Stomach (tissue), 9 donors: Measurements from ENCODE around the gene SCARB1. TPM values are rescaled to one million over a fixed set of nuclear protein-coding genes. Genes with fewer than 3 reads are reported as not detected.
"Not testable (repeated sequence)": the region's sequence is repeated elsewhere in the genome, so short reads cannot be mapped to it uniquely, and the experiment has no call there.

ENCODE experiments used
- DNase-seq, 2 donors: peaks; one replicate each; pipeline versions ENCODE4 v3.0.0 to v3.0.0-alpha.2; 2013 to 2019
- H3K27ac ChIP-seq, 5 donors: fragments of 200-600 bp in 4 of 5; sonication (generic) in 4 of 5; one replicate each; pipeline ENCODE4 v1.5.1; 2013 to 2019; ENCODE audit warnings: mild to moderate bottlenecking in 1 of 5, moderate library complexity in 1 of 5
- H3K27me3 ChIP-seq, 3 donors: fragments of 200-600 bp; sonication (generic); one replicate each; pipeline ENCODE4 v1.5.1; 2017 to 2019; ENCODE audit warnings: mixed run types in 1 of 3
- H3K36me3 ChIP-seq, 4 donors: fragments of 200-600 bp; sonication (generic); 1 replicate in 3 of 4; 2 replicates in 1 of 4; pipeline ENCODE4 v1.5.1; 2016 to 2019
- H3K4me1 ChIP-seq, 4 donors: fragments of 200-600 bp; sonication (generic); one replicate each; pipeline ENCODE4 v1.5.1; 2016 to 2019
- H3K4me3 ChIP-seq, 4 donors: fragments of 200-600 bp; sonication (generic) in 3 of 4; one replicate each; pipeline ENCODE4 v1.5.1; 2016 to 2019; ENCODE audit warnings: mild to moderate bottlenecking in 1 of 4
- H3K9me3 ChIP-seq, 4 donors: fragments of 200-600 bp; sonication (generic); one replicate each; pipeline ENCODE4 v1.5.1; 2016 to 2019
- CTCF ChIP-seq, 7 experiments: fragments of 450-650 bp in 4 of 7; fragments of 200-600 bp in 3 of 7; sonication (generic) in 3 of 7; IDR thresholded peaks; one replicate each; pipeline ENCODE4 v1.5.1; 2016 to 2019; ENCODE audit warnings: antibody characterized with exemption in 7 of 7, control low read depth in 2 of 7, mild to moderate bottlenecking in 1 of 7
- EP300 ChIP-seq: sonication (generic); formaldehyde crosslinking; IDR thresholded peaks from one replicate; pipeline ENCODE4 v1.6.1; 2017; ENCODE audit warnings: antibody characterized with exemption
- POLR2A ChIP-seq, 4 donors: fragments of 450-650 bp; IDR thresholded peaks; one replicate each; pipeline ENCODE4 v1.6.1; 2016; ENCODE audit warnings: antibody characterized with exemption in 4 of 4, control low read depth in 2 of 4, mild to moderate bottlenecking in 1 of 4, moderate library complexity in 1 of 4
- POLR2AphosphoS5 ChIP-seq, 3 donors: sonication (generic); formaldehyde crosslinking; IDR thresholded peaks; one replicate each; pipeline ENCODE4 v1.6.1; 2016; ENCODE audit warnings: antibody characterized with exemption in 3 of 3
- WGBS, 5 donors: extraction: QIAGEN DNeasy Blood & Tissue Kit in 3 of 5; methylation state at CpG; one replicate each; pipeline versions ENCODE4 v1.1.5 to v1.1.7; 2013 to 2018; 5-methylcytosine and 5-hydroxymethylcytosine counted together
- intact Hi-C: fragments of 100-400 bp; cut with DNase I; formaldehyde crosslinking; loops from one replicate; pipeline ENCODE4 v1.15.1; 2023; ENCODE audit warnings: low total_unique reads
- polyA plus RNA-seq, 3 donors: library from polyadenylated mRNA; stranded (reverse); fragments of 200-250 nt; gene quantifications; one replicate each; pipeline ENCODE4 v1.2.3, GENCODE V29; 2013
- total RNA-seq, 5 donors: library from RNA; depleted of rRNA; stranded (reverse); fragments of >200 nt; gene quantifications; one replicate each; pipeline versions ENCODE4 v1.1.0 to v1.2.3, GENCODE V29; 2014 to 2016
- donor health status: healthy with polysubstance abuse.
- donor health status: Bipolar disorder and iron deficiency.
- donor health status: healthy.

SCARB1 gene
- total and polyA plus RNA-seq, 8 donors = 2.9 to 63.7 (median 8.8) TPM

- H3K4me3 ChIP-seq = no peak overlapping the region
- whole genome bisulfite sequencing, 5 donors = 63 to 82% (median 72%) methylated on average over 2 of the region's 2 CpGs
- H3K4me1 ChIP-seq = peaks cover 0 to 11% (median 9%) of the 10 kb centered on the region in 4 donors
- no peak for TF ChIP-seq POLR2A (IDR thresholded peaks at IDR 0.05)
- TF ChIP-seq CTCF (IDR thresholded peaks at IDR 0.05) = no peak
- no peak for TF ChIP-seq EP300
- intact Hi-C loops = no loop called here
- no peaks in the 10 kb centered on the region for H3K27me3 ChIP-seq
- DNase-seq = no peak
- H3K36me3 ChIP-seq = no peaks in the 10 kb centered on the region
- no peaks in the 10 kb centered on the region for H3K9me3 ChIP-seq
- H3K27ac ChIP-seq = no peak overlapping the region
These were observed 24.6 kb upstream of the SCARB1 start for GRCh38 chr12:124888260-124888659.

GRCh38 chr12:124887766-124888165 lies 24.1 kb upstream of the SCARB1 start:
- H3K4me3 ChIP-seq, H3K27ac ChIP-seq, intact Hi-C loops, H3K36me3 ChIP-seq, DNase-seq, H3K9me3 ChIP-seq, H3K27me3 ChIP-seq: not testable (repeated sequence)
- H3K4me1 ChIP-seq = peaks cover 0 to 11% (median 9%) of the 10 kb centered on the region in 4 donors
- 93 to 98% (median 96%) methylated on average over 9 of the region's 9 CpGs for WGBS, 5 donors

DNA sequence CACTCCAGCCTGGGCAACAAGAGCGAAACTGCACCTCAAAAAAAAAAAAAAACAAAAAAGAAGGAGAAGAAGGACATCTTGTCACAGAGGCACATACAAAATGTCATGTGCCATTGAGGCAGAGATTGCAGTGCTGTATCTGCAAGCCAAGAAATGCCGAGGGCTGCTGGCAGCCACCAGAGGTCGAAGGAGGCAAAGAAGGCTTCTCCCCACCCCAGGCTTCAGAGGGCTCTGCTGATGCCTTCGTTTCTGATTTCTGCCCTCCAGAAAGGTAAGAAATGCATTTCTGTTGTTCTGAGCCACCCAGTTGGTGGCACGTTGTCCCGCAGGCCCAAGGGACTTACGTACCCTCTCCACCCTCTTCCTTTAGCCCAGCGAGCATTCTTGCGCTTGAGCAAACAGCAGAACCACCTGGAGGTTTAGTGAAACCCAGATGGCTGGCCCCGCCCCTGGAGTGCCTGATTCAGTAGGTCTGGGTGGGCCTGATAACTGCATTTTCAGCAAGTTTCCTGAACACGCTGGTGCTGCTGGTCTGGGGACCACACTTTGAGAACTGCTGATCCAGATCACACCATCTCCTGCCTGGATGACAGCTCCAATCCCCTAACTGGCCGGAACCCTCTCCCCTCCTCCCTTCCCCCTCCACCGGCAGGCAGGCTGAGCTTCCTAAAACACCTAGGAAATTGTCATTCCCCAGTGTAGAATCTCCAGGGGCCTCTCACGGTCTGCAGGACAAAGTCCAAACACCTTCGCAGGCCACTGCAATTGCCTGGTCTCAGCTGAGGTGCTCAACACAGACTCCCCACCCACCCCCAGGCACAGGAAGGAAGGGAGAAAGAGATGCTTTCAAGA lies 21.1 kb upstream of the SCARB1 start:
- peak; percentile 71 to 90 for DNase-seq
- intact Hi-C loops = no loop called here

DNA sequence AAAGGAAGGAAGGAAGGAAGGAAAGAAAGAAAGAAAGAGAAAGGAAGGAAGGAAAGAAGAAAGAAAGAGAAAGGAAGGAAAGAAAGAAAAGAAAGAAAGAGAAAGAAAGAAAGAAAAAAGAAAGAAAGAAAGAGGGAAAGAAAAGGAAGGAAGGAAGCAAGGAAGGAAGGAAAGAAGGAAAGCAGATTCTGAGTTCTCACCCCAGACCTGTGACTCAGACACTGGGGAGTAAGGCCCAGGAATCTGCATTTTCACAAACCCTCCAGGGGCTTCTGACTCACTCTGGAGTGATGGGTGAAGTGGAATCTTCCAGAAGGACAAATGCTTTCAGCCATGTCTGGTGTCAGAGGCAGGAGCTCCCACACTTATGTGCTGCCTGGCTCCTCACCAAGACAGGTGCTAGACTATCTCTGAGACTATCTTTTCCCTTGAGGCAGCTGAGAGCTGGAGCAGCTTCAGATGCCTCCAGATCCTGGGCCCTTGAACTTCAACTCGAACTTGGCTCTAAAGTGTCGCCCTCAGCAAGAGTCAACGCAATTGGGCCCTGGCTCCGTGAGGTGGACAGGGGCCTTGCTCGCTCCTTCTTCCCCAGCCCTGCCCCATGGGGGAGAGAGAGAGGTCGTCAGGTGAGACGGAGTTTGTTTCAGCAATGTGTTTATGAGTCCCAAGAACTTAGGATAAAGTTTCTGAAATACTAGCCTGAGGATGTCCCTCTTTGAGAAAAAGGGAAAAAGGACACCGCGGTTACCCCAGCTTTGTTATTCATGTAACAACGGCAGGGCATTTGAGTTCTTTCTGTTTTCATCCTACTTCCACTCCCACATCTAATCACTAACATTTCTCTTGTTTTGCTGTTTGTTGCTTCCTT lies 19.8 kb upstream of the SCARB1 start:
- DNase-seq = no peak
- Histone ChIP-seq H3K4me3 (no peak overlapping the region), H3K36me3 (no peaks in the 10 kb centered on the region), H3K9me3 (no peaks in the 10 kb centered on the region), H3K27ac (no peak overlapping the region), H3K4me1 (peaks cover 1 to 13% (median 9%) of the 10 kb centered on the region in 4 donors), H3K27me3 (no peaks in the 10 kb centered on the region)
- no peak for TF ChIP-seq EP300
- no peak for TF ChIP-seq POLR2AphosphoS5 (IDR thresholded peaks at IDR 0.05)
- no peak for TF ChIP-seq POLR2A (IDR thresholded peaks at IDR 0.05)
- no peak for TF ChIP-seq CTCF (IDR thresholded peaks at IDR 0.05)
- WGBS, 5 donors = 88 to 93% (median 89%) methylated on average over 10 of the region's 10 CpGs
- intact Hi-C loops = no loop called here

More for the DNA sequence above, 21.1 kb upstream of the SCARB1 start:
- Histone ChIP-seq H3K36me3 (no peaks in the 10 kb centered on the region), H3K4me1 (peaks cover 0 to 11% (median 9%) of the 10 kb centered on the region in 4 donors), H3K9me3 (no peaks in the 10 kb centered on the region), H3K4me3 (no peak overlapping the region), H3K27me3 (no peaks in the 10 kb centered on the region), H3K27ac (peak overlapping the region in 2 of 5 donors; percentile 29 to 51)
- 29 to 51% (median 42%) methylated on average over 14 to 15 of the region's 15 CpGs for WGBS, 5 donors
- TF ChIP-seq POLR2A (IDR thresholded peaks at IDR 0.05) = no peak
- TF ChIP-seq CTCF (IDR thresholded peaks at IDR 0.05) = no peak
- no peak for TF ChIP-seq EP300
- TF ChIP-seq POLR2AphosphoS5 (IDR thresholded peaks at IDR 0.05) = no peak
